ENCODE data around the gene RPS3. TPM values are rescaled to one million over a fixed set of nuclear protein-coding genes. Genes with fewer than 3 reads are reported as not detected.

RPS3 gene
- total RNA-seq, 1 experiment from 2014 or later = 2,831 TPM

GRCh38 chr11:75431533-75432525, 32.5 kb downstream of the RPS3 start:
- Histone ChIP-seq H3K27ac (no peak overlapping the region), H3K36me3 (no peaks in the 10 kb centered on the region), H3K27me3 (no peaks in the 10 kb centered on the region), H3K4me1 (no peaks in the 10 kb centered on the region), H3K4me3 (no peak overlapping the region), H3K9me3 (replicated peaks) (no peaks in the 10 kb centered on the region)
- no peak for DNase-seq

- H3K27ac ChIP-seq = no peak within 1 kb of the TSS
- no peaks in the 10 kb centered on the region for H3K4me1 ChIP-seq
- no peaks in the 10 kb centered on the region for H3K9me3 ChIP-seq (replicated peaks)
- H3K4me3 ChIP-seq = no peak within 1 kb of the TSS
- DNase-seq = no peak
- no peaks in the 10 kb centered on the region for H3K36me3 ChIP-seq
- H3K27me3 ChIP-seq = no peaks in the 10 kb centered on the region
Measured at GRCh38 chr11:75432911-75433321, 33.6 kb downstream of the RPS3 start, which contains the start of gene KLHL35. Gene KLHL35, minus strand, starts transcription at chr11:75433203. Its CDS starts 2,574 bp downstream, at chr11:75430629.

- H3K27ac ChIP-seq = no peak overlapping the region
- H3K9me3 ChIP-seq (replicated peaks) = no peaks in the 10 kb centered on the region
- no peaks in the 10 kb centered on the region for H3K4me1 ChIP-seq
- DNase-seq = no peak
- no peaks in the 10 kb centered on the region for H3K36me3 ChIP-seq
- H3K4me3 ChIP-seq = no peak overlapping the region
- no peaks in the 10 kb centered on the region for H3K27me3 ChIP-seq
Measured at GRCh38 chr11:75433443-75433842, 34.1 kb downstream of the RPS3 start.

DNA sequence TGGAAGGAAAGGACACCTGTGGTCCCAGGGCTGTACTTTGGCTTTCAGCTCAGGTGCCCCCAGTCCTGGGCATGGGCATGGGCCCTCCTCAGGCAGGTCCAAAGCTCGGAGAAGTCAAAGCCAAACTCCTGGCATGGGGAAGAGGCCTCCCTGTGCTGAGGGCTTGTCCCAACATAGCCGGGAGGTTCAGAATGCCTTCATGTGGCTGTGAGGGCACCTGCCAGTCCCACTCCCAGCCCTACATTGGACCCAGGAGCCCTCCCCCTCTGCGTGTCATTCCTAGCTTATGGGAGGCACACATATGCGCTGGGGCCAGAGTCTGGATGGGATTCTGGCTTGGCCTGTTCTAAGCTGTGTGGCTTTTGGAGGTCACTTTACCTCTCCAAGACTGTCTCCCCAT, 34.7 kb downstream of the RPS3 start:
- no peak for DNase-seq
- Histone ChIP-seq H3K4me3 (no peak overlapping the region), H3K9me3 (replicated peaks) (no peaks in the 10 kb centered on the region), H3K36me3 (no peaks in the 10 kb centered on the region), H3K4me1 (no peaks in the 10 kb centered on the region), H3K27me3 (no peaks in the 10 kb centered on the region), H3K27ac (no peak overlapping the region)

DNA sequence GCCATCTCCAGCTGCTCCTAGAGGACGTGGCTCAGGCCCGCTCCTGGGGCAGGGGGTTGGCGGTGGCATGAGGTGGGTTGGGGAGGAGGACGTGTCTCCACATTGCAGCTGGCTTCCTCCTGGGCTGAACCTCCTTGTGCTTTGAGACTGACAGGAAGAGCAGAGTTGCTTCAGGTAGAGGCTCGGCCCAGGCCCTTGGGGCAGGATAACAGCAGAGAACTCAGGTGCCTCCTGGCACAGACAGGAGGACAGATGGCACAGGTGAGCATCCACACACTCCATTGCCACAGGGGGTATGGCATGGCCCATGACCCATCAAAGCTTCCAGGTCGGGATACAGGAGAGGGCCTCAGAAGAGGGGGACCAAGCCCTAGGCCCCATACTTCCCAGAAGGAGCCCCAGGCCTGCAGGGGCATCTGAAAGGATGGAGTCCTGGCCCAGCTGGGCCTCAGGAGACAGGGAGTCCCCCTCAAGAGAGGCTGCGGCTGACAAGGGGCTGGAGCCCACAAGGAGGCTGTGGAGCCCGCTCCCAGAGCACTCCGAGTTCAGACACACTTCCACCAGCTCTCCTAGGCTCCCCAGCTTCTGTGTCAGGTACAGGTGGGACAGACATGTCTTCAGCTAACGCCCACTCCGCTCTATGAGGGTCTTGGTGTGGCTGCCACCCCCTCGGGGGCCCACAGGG, 35.7 kb downstream of the RPS3 start:
- Histone ChIP-seq H3K36me3 (no peaks in the 10 kb centered on the region), H3K4me1 (no peaks in the 10 kb centered on the region), H3K27ac (no peak overlapping the region), H3K9me3 (replicated peaks) (no peaks in the 10 kb centered on the region), H3K27me3 (no peaks in the 10 kb centered on the region), H3K4me3 (no peak overlapping the region)
- no peak for DNase-seq

- Histone ChIP-seq H3K4me3 (no peak overlapping the region), H3K27me3 (no peaks in the 10 kb centered on the region), H3K4me1 (no peaks in the 10 kb centered on the region), H3K27ac (no peak overlapping the region), H3K36me3 (no peaks in the 10 kb centered on the region), H3K9me3 (replicated peaks) (no peaks in the 10 kb centered on the region)
- DNase-seq = no peak
Measured at GRCh38 chr11:75435571-75435925, 36.2 kb downstream of the RPS3 start.

- H3K4me3 ChIP-seq = no peak overlapping the region
- H3K27me3 ChIP-seq = no peaks in the 10 kb centered on the region
- H3K9me3 ChIP-seq (replicated peaks) = no peaks in the 10 kb centered on the region
- DNase-seq = no peak
- H3K27ac ChIP-seq = no peak overlapping the region
- H3K36me3 ChIP-seq = no peaks in the 10 kb centered on the region
- H3K4me1 ChIP-seq = no peaks in the 10 kb centered on the region
Measured at GRCh38 chr11:75436806-75437205, 37.5 kb downstream of the RPS3 start.

DNA sequence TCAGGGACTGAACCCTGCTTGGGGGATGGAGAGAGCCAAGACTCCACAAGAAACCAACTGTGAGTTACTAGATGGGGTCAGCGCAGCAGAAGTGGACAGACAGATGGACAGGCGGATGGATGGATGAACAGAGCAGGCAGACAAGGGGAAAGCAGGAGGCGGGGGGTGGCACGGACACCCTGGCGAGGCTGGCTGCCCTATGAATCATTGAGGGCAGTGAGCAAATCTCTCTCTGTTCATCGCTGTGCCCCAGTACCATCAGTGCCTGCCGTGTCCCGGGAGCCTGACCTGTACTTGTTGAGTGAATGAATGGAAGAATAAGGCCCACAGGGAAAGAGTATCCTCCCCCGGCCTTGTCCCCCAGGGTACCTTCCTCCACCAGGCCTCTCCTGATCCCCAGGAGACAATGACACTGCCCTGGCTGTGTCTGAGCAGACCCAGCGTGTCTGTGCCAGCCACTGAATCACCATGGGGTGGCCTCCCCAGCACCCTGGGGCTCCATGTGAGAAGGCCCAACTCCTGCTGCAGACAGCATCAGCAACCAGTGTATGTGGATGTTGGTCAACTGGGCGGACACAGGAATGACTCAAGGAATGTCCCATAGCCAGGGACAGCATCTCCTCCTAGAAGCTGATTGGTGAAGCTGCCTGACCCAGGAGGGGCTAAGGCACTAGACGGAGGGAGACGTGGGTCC, 38.8 kb downstream of the RPS3 start:
- no peak overlapping the region for H3K27ac ChIP-seq
- H3K36me3 ChIP-seq = no peaks in the 10 kb centered on the region
- H3K9me3 ChIP-seq (replicated peaks) = no peaks in the 10 kb centered on the region
- H3K27me3 ChIP-seq = no peaks in the 10 kb centered on the region
- no peak overlapping the region for H3K4me3 ChIP-seq
- no peaks in the 10 kb centered on the region for H3K4me1 ChIP-seq
- no peak for DNase-seq

DNA sequence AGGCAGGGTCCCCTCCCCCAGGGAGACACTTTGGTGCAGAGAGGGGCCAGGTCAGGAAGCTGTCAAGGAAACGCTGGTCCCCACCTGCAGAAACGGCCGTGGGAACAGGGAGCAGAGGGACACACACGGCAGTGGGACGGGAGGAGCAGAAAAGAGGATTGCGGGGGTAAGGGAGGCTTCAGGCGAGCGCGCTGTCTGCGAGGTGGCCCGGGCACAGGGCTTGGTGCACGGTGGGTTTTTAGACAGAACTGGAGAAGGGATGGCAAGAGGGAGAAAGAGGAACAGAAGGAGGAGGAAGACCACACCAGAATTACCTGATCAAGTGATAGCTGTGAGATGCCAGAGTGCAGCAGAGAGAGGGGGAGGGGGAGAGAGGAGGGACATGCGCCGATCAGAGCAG, 39.7 kb downstream of the RPS3 start:
- Histone ChIP-seq H3K4me3 (no peak overlapping the region), H3K27me3 (no peaks in the 10 kb centered on the region), H3K4me1 (no peaks in the 10 kb centered on the region), H3K9me3 (replicated peaks) (no peaks in the 10 kb centered on the region), H3K27ac (no peak overlapping the region), H3K36me3 (no peaks in the 10 kb centered on the region)
- DNase-seq = no peak

DNA sequence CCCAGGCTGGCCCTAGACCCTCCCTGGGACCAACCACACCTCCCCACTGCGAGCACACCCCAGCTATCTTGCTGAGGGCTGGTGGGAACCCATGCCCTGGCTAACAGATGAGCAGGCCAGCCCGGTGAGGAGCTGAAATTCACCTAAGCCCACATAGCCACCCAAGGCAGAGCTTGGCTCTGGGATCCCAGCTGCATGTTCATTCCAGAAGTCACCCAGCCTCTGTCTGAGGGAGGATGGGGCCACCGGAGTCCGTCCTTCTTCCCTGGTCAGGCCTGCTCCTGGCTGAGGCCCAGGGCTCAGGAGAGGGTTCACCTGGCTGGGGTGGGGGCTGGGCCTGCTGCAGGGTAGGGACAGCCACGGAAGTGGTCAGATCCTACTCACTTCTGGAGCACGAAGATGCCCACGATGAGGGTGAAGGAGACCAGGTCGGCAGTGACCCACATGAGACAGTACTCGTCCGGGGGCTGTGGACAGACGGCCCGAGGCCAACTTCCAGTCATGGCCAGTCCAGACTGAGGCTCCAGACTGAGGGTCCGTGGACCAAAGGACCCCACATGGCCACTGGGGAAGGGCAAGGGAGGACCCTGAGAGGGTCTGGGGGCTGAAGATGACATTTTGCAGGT, 40.3 kb downstream of the RPS3 start:
- Histone ChIP-seq H3K36me3 (no peaks in the 10 kb centered on the region), H3K4me3 (no peak overlapping the region), H3K9me3 (replicated peaks) (no peaks in the 10 kb centered on the region), H3K27me3 (no peaks in the 10 kb centered on the region), H3K4me1 (no peaks in the 10 kb centered on the region), H3K27ac (no peak overlapping the region)
- no peak for DNase-seq

GRCh38 chr11:75440960-75441803, 41.9 kb downstream of the RPS3 start:
- Histone ChIP-seq H3K4me1 (no peaks in the 10 kb centered on the region), H3K36me3 (no peaks in the 10 kb centered on the region), H3K27ac (no peak overlapping the region), H3K27me3 (no peaks in the 10 kb centered on the region), H3K4me3 (no peak overlapping the region), H3K9me3 (replicated peaks) (no peaks in the 10 kb centered on the region)
- no peak for DNase-seq

GRCh38 chr11:75441804-75442132, 42.5 kb downstream of the RPS3 start:
- no peak for DNase-seq
- no peaks in the 10 kb centered on the region for H3K27me3 ChIP-seq
- no peak overlapping the region for H3K27ac ChIP-seq
- H3K9me3 ChIP-seq (replicated peaks) = no peaks in the 10 kb centered on the region
- no peaks in the 10 kb centered on the region for H3K4me1 ChIP-seq
- H3K36me3 ChIP-seq = no peaks in the 10 kb centered on the region
- no peak overlapping the region for H3K4me3 ChIP-seq

DNA sequence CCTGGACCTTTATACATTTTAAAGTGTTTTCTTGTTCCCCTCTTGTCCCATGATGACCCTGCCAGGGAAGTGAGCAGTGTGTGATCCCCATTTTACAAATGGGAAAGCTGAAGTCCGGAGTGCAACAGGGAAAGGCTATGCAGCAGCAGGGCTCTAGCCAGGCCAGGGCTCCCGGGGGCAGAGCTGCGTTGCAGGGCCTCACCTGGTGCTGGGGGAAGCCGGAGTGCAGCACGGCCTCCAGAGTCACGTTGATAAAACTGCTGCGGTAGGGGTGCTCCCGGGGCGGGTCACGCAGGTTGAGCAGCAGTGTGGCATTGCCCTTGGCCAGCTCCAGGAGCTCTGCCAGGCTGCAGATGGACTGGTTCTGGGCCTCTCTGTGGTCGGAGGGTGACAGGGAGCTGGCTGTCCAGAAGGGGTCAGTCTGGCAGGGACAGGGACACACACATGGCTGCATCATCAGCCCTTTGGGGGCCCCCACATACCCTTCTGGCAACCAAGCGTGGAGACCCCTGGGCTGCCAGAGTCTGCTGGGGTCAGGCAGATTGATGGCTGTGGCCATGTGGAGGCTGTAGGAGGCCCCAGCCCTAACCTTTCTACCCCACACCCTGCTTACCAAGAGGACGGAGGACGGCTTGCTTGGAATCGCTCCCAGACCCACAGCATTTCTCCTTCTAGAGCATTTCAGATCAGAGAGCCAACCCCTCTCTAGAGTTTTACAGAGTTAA, 43.0 kb downstream of the RPS3 start:
- no peak overlapping the region for H3K4me3 ChIP-seq
- no peak for DNase-seq
- no peaks in the 10 kb centered on the region for H3K4me1 ChIP-seq
- no peaks in the 10 kb centered on the region for H3K36me3 ChIP-seq
- no peaks in the 10 kb centered on the region for H3K9me3 ChIP-seq (replicated peaks)
- no peak overlapping the region for H3K27ac ChIP-seq
- H3K27me3 ChIP-seq = no peaks in the 10 kb centered on the region
